UCSD-AML1 (cell line): ENCODE measurements around the gene RPTN.
"Not testable (repeated sequence)": the region's sequence is repeated elsewhere in the genome, so short reads cannot be mapped to it uniquely, and the experiment has no call there.

Experiments
- DNase-seq: peaks from one replicate; lab custom pipeline; 2025; ENCODE audit not compliant: unreplicated experiment; lab: John Stamatoyannopoulos, UW

RPTN gene

DNA sequence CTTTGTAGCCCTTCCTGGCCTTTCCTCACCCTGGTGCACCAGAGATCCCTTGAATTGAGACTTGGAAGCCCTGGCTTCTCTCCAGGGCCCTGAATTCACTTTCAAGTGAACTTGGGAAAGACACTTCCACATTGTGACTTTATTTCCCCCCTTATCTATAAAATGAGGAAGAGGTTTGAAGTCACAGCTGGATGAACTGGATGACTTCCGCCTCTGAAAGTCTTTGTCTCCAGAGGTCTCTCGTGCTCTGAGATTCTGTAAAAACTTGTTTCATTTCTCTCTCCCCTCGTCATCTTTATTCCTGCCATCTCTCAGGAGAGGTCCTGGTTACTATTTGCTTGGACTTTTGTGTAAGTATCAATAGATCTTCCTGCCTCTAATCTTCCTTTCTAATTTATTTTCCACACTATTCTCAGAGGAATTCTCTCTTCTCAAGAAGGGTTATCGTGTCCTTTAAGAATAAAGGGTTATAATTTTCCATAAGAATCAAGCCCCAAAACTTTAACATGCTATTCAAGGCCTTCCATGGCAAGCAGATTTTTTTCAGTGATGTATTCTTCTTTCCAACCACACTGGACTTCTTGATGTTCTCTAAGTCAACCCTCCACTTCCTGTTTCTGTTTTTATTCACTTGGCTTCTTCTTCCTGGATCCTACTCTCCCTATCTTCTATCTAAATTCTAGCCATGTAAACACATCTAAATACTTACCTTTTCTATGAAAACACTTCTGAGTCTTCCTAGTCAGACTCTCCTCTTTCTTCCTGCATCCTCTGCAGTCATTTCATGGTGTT, 6.5 kb upstream of the RPTN start:
- no peak for DNase-seq

DNA sequence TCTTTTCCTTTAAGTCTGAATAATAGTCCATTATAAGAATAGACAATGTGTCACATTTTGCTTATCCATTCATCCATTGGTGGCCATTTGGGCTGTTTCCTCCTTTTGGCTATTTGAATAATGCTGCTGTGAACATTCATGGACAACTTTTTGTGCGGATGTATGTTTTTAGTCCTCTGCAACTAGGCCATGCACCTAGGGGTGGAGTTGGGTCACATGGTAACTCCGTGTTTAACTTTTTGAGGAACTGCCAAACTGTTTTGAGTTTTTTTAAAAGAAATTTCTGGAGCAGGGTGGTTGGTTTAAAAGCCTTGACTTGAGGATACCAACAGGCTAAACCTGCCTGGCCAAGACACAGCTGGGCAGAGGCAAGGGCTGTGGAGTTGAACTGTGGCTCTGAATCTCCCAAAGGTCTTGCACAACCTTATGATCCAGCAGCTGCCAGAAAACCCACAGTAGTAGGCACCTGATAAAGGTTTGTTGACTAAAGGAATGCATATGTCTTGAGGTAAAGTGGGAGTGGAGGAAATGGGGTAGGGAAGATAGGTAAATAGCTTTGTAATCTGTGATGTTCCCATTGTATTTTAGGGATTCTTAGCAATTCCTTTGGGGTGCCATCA, 5.6 kb upstream of the RPTN start:
- no peak for DNase-seq

- no peak for DNase-seq
Measured at GRCh38 chr1:152162792-152163463, 3.9 kb upstream of the RPTN start.

- no peak for DNase-seq
Measured at GRCh38 chr1:152160576-152160975, 1.5 kb upstream of the RPTN start.

DNA sequence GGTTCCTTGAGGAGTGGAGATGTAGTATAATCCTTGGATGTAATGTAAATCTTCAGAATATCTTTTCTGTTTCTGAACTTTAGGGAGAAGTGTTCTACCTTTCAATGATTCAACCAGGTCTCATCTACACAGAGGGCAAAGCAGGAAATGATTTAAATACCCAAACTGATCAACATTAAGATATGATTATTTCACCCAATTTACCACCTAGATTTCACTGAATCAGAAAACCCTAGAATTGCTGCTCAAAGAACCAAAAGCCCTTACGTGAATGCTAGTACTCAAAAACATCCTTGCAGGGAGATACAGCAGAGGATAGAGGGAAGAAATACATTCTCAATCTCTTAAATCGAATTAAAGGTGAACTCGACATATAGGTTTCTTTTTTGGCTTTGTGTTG, 5.0 kb downstream of the RPTN start:
- DNase-seq = no peak

GRCh38 chr1:152151646-152152045, 7.4 kb downstream of the RPTN start:
- no peak for DNase-seq

- no peak for DNase-seq
Measured at GRCh38 chr1:152148981-152149380, 10.0 kb downstream of the RPTN start.

DNA sequence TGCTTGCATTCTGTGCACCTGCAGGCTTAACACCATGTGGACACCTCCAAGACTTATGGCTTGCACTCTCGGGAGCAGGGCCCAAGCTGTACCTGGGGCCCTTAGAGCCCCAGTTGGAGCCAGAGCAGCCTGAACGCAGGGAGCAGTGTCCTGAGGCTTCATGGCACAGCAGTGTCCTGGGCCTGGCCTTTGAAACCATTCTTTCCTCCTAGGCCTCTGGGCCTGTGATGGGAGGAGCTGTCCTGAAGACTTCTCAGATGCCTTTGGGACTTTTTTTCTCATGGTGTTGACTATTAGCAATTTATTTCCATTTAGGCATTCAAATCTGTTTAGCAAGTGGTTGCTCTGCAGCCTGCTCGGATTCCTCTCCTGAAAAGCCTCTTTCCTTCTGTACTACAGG, 11.0 kb downstream of the RPTN start:
- DNase-seq = no peak

DNA sequence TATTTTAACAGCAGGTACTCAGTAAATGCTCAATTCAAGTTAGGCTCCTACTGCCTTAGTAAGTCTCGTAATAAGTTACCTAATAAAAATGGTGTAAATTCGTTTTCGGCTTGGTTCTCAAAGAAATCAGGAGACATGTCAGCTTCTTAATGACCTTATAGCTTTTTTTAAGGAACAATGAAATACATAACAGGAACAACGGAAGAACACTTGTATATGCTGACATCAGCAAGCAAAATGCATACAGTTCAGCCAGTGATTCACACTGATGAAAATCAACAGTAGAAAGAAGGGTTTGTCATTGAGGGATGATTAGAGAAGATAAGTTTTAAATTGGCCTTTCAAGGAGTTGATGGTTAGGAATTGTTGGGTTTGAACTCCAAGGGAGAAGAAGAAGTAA, 13.3 kb downstream of the RPTN start:
- no peak for DNase-seq

GRCh38 chr1:152144674-152145183, 14.3 kb downstream of the RPTN start:
- not testable (repeated sequence) for DNase-seq

- no peak for DNase-seq
Measured at GRCh38 chr1:152143150-152143887, 15.7 kb downstream of the RPTN start.

DNA sequence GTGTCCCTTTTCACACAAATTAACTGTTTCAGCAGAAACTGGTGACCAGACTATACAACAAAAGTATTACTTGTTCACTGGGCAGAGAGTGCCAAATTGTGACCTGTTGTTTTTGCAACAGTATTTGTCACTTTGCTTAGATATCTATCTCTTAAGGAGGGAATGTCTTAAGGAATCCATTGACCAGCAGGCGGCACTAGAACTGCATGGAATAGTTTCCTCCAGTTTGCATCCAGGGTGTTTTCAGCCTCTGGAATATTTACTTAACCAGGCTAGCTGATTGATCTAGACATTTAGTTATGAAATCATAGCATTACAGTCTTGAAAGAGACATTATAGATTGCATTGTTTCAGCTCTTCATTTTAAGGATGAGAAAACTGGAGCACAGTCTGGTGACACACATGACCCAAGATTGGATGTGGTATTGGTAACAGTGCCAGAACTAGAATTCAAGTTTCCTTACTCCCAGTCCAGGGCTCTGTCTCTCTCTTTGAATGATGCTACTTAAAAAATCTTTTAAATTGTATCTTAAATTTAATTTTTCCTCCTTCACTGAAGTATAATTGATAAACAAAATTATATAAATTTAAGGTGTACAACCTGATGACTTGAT, 16.9 kb downstream of the RPTN start:
- peak; percentile 26 for DNase-seq

DNA sequence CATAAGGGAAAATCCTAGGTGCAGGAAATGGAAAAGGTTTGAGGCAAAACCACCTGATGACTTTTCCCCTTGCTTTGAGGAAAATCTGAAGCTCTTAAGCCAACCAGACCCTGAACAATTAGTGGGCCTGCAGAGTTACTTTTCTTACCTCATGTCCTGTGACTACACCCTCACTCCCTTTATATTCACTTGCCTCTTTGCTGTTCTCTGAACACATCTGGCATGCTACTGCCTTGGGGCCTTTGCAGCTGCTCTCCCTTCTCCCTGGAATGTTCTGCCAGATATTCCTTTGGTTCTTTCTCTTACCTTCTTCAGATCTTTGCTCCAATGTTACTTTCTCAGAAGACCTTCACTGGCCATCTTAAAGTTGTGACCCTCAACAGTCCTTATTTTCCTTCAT, 21.8 kb downstream of the RPTN start:
- DNase-seq = no peak

DNA sequence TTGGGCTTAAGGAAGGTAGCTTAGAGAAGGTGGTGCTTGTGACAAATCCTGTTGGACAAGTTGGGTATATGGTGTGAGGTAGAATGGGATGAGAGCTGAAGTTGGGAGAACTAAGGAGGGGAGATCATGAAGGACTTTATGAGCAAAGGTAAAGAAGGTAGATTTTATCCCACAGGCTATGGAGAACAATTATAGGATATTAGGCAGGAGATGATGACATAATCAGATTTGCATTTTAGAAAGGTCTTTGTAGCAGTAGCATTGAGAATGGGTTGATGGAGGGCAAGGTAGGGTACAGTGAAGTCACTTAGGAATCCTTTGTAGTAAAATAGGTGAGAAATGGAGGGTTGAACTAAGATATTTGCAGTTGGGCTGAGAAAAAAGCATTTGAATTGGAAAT, 28.8 kb downstream of the RPTN start:
- no peak for DNase-seq

DNA sequence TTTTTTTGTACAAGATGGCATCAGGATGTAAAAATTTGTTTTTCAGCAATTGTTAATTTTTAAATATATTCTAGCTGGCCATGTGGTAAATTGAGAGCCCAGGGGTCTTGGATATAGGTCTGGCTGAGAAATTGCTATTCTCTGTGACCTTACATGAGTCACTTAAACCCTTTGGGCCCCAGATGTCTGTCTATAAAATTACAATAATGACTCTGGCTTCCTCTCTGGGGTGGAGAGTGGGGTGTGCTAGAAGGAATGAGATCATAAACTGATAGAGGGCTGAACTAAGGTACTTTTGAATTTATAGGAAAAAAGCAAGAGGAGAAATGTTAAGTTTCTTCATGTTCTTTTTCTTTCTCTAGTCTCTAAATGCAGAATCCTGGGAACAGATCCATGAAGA, 31.4 kb downstream of the RPTN start:
- no peak for DNase-seq

DNA sequence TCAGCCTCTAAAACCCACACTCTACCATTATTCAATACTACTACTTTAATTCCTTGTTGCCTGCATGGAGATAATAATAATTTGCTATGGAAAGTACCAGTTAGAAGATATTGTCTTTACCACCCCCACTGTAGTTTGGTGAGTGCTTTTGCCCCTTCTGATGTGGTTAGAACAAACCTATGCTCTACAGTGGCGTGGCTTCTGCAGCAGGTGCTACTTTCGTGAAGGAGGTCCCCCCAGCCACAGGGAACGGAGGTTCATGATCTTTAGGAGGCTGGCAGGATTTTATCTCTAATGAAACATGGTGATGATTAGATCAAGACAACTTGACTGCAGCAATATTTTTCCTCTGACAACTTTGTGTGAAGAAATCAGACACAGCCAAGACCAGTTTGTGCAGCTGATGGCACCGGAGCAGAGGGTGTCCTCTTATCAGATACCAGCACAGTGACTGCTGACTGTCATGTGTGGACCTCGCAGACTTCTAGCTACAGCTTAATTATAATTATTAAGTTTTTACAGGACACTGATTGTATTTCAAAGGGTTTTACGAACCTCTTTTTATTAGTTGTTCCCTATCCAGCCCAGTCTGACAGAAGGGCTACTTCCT, 33.1 kb downstream of the RPTN start:
- DNase-seq = no peak

DNA sequence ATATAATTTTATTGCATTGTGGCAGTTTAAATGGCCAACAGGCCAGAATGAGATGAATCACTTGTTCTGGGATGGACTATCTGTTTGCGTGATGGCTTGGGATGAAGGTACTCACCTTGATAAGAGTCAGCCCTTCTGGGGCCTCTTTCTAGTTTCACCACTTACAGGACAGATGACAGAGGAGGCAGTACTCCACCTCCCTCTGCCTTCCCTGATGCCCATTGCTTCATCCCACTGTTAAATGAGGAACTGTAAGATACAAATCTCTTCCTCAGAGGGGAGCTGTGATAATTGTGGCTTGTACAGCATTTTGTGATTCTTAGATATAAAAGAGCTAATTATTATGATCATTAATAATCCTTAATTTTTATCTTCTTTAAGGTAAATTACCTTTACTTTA, 40.1 kb downstream of the RPTN start:
- no peak for DNase-seq

DNA sequence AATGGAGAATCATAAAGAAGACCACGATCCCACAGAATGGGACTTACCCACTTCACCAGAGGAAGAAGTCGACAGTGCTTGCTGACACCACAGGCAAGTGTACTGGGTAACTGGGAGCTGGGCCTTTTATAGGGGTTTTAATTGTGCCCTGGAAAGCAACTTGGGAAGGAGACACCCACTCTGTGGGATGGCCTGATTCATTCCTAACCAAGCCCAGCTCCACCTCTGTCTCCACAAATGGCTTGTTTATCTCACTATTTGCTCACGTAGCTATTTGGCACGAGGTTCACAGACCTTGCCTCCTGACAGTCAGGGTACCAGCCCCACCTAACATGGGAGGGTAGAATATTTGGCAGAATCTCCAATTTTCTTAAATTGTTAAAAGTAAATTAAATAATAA, 43.7 kb downstream of the RPTN start, which contains the start of gene TCHH:
Gene TCHH (minus strand): TSS at position 101 of the 400 bp plus-strand sequence. CDS start 1,364 bp downstream, outside the sequence.
- DNase-seq = no peak

DNA sequence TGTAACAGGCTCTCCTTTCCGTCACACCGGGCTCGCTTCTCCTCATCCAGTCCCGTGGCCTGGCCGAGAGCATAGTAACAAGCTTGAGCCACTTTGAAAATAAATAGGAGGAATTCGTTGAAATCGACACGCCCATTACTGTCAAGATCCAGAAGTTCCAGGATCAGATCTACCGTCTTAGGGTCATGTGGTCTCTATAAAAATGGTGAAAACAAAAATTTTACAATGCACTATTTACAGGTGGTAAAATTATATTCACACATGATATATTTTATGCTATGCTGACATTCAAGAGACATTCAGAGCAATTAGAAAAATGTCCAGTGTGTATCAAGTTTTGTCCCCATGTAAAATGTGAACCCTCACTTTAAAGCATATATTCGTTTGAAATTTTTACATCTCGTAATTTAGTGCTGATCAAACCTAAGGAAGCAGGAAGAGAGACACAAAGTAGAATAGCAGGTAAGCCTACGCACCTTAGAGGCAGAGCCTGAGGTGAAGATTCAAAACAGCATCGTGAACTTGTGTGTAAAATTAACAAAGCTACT, 46.1 kb downstream of the RPTN start:
- no peak for DNase-seq
